Fibroblast of upper back skin (primary cell): ENCODE data around the gene HOXD10.

Experiments
- DNase-seq: peaks from one replicate; pipeline ENCODE4 v3.0.0-alpha.2; 2013

The HOXD10 gene

DNA sequence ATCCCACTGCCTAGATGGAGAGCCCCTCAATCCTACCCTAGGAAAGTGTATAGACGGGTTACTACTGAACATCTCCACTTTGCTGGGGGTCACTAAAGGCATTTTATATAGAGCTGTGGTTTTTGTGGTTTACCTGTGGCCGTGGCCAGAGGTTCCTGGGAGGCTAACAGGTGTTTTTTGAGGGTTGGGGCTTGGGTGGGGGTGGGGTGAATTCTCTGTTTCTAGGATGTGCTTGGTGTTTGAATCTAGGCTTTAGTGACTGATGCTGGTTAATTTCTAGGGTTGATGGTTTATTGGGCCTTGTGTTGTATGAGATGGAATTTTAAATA is 20.6 kb downstream of the HOXD10 start:
- DNase-seq, result no peak

DNA sequence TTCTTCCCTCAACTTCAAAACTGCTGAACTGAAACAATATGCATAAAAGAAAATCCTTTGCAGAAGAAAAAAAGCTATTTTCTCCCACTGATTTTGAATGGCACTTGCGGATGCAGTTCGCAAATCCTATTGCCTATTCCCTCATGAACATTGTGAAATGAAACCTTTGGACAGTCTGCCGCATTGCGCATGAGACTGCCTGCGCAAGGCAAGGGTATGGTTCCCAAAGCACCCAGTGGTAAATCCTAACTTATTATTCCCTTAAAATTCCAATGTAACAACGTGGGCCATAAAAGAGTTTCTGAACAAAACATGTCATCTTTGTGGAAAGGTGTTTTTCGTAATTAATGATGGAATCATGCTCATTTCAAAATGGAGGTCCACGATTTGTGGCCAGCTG is 21.3 kb downstream of the HOXD10 start:
- DNase-seq, result no peak

DNA sequence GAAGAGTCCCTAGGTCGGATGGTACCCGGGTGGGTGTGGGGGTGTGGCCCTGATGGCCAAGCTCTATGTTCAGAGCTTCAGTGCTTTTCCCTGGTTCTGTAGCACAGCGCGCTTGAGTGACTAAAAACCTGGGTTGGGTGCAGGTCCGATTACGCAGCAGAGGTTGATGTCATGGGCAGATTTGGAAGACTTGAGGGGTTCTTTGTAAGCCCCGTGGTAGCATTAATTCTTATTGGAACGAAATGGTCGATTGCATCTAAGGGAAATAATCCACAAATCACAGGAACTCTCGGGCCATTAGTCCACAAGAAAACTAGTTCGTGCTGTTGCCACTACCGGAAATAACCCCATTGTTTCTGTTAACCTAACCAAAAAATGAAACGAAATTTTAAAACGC is 21.9 kb downstream of the HOXD10 start:
- DNase-seq, result no peak

DNA sequence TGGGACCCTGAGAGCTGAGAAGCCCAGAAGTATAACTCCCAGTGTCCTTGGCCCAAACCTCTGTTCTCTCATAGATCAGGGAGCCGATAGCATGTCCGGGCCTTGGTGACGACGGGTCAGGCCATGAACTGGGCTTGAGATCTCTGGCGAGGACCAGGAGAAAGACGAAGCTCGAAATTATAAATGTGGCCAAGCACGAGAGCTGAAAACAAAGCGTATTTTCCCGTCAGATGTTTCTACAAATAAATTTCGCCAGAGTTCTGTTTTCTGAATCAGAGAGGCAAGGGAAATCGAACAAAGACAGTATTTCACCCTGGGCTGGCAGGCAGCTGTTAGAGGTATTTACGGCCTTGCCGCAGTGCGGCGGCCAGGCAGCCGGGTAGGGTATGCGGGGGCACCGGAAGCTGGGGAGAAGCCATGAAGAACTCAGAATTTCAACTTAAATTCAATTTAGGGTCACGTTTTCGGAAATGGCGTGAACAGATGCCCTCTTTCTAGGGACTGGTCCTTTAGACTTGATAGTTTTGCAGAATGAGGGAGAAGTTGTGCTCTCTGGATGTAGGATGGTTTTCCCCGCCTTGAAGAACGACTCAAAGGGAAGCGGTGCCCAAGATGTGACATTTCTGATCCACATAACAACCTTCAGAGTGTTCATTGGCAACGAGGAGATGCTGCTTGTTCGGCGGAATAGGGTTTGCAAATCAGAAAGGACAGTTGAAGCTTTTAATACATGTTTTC is 22.5 kb downstream of the HOXD10 start:
- no peak for DNase-seq

DNA sequence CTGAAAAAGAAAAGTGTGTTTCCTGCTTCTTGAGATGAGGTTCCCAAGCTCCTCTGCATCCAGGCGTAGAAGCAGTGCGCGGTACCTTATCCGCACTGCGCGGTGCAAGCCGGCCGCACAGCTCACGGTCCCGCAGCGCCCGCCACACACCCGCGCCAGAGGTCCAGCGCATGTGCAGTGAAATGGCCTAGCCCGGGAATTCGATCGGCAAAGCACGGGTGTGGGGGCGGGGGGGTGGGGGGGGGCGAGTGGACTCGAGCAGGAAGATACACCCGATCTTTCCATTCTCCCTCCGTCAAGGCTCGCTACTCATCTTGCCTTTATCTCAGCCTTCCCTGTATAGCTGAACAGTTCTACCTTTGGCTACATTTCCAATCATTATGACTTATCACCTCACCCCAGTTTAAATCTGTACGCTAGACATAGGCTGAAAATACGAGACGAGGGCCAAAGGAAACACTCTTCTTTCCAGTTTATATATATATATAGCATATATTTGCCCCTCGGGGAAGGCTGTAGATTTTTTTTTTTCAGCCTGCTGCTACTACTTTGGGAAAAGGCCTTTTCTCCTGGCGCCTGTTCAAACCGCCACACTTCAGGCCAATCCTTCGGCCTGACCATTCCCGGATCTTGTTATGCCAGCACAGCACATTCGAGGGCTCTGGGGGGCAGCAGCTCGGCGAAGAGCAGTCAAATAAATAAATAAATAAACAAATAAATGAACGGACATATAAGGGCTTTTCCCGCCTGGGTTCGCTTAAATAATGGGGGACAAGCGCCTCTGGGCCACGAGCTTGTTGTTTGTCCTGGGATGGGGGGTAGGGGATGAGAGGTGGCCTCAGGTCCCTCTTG is 23.3 kb downstream of the HOXD10 start:
- peak; percentile 86 for DNase-seq

DNA sequence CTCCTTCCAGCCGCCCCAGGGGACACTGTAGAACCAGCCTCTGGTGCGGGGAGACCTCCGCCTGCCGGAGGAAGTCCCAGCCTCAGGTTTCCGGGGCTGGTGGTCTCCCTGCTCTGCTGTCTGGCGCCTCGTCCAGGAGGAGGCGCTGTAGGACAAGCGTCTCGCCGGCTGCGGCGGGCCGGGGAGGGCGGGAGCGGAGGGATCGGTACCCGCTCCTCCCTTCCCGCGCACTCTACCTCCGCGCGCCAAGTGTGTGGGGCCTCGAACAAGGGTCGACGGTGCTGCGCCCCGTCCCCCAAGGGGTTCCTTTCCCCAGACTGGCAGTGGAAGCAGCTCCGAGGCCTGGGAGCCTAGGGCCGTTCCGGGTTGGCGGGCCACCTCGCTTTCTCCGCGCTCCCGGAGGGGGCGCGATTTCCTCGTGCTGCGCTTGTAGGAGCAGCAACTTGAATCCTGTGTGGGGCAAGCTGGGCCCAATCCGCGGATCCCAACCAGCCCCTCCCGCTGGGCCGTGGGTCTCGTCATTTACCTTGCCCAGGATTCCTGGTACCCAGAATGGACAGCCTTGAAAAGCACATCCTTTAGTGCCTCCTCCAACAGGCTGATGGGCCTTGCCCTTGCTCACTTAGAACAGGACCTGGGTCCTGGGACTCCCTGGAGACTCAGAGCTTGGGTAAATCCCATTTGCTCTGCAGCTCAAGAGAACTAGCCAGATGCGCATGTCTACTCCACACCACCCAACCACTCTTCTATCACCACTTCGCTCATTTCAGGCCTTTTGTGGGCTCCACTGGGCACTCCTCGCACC is 24.1 kb downstream of the HOXD10 start:
- peak; percentile 83 for DNase-seq

DNA sequence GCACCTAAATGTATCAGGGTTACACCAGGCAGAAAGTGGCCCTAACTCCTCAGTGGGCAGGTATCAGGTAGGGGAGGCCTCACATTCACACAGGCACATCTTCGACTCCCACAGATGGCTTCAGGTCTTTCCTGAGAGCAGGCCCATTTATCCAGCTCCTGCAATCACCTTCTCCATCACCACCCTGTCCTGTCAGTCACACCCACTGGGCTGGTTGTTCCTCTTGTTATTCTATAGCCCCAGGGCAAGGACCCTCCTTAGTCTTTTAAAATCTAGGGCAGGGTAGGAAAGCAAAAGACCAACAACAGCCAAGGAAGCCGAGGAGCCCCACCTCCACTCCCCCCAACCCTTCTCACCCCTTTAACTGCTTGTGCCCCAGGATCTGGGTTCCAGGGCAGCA is 25.7 kb downstream of the HOXD10 start:
- no peak for DNase-seq

DNA sequence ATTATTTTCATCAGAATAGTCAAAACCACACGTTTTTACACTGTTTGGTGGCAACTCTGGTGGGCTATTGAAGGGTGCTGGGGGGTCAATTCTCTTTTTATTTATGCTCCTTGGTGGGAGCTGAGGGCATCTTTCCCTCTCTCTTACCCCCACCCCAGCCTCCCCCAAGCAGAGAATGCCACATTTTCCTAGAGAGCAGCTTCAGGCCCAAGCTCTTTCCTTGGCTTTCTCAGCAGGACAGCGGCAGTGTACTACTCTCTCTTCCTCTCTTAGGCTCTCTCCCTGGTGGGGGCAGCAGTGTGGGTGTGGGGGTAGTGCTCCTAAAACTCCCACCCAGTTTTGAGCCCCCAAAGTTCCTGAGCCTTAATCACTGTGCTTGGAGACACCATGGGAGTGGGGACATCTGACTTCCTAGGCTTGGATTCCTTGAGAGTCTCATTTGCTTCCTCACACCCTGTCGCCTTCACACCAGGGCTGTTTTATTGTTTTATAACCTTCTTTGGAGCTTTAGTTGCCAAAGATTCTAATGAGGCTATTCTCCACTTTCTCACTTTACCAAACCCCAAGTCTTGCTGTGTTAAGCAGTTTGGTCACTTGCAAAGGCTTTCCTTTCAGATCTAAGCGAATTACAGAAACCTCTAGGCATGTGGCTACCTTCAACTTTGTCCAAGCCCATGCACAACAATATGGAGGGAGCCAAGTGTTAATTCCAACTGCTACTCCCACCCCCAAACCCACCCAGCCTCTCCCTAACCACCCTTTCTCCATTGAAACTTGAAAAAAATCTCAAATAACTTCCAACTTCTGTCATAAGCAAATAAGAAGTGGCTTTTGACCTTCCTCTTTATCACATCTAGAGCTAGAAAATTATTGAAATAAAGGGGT is 28.7 kb downstream of the HOXD10 start:
- no peak for DNase-seq

DNA sequence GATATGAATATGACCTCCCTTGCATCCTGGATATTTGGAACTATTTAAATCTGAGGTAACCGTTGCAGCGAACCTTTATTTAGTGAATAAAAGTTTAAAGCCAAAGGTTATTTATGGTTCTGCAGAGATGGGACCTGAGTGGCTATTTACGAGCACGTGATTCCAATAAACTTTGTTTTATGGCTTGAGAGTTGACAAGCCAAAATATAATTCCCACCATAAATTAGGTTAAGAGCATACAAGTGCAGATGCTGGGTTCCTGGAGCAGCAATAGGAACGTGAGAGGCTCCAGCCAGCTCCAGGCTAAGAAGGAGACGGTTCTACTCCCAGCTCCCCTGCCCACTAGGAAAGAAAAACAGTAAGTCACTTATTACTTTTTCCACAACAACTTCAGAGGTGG is 29.5 kb downstream of the HOXD10 start:
- no peak for DNase-seq

DNA sequence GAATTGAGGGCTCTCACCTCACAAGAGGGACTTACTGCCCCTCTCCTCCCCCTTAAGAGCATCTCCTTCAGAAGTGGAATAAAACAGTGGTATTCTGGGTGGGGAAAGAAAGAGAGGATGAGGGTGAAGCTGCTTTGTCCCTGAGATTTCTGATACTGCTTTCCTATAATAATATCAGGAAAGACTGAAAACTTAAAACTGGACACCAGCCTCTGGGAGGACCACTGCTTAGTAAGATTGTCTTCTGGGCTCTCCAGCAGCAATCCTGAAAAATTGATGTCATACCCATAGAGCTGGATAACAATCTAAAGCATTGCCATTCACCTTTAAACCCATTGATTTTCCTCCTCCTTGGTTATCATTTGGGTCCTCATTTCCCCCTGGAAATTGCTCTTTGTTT is 30.1 kb downstream of the HOXD10 start:
- no peak for DNase-seq

DNA sequence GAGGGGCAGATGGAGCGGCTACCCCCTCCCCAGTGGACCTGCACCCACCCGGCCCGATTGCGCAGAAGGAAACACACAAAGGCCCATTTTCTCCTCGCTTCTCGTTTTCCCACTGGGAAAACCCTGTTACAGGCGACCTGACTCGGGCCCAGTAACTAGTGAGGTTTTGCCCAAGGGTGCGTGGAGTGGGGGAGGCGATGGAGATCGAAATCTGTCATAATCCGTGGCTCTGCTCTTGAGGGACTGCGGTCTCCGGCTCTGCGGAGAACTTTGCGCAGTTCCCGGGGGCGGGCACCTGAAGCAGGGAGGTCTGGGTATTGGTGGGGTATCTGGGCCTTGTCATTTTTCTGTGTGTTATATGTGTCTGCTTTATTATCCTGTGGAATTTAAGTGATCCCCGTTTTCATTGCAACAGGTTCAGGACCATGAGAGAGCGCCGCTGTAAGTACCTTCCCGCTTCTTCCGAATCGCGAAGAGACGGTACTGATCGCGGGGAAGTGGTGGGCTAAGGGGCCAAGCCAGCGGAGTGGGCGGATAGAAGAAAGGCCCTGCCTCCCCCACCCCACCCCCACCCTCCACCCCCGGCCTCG is 30.7 kb downstream of the HOXD10 start:
- DNase-seq, result no peak

DNA sequence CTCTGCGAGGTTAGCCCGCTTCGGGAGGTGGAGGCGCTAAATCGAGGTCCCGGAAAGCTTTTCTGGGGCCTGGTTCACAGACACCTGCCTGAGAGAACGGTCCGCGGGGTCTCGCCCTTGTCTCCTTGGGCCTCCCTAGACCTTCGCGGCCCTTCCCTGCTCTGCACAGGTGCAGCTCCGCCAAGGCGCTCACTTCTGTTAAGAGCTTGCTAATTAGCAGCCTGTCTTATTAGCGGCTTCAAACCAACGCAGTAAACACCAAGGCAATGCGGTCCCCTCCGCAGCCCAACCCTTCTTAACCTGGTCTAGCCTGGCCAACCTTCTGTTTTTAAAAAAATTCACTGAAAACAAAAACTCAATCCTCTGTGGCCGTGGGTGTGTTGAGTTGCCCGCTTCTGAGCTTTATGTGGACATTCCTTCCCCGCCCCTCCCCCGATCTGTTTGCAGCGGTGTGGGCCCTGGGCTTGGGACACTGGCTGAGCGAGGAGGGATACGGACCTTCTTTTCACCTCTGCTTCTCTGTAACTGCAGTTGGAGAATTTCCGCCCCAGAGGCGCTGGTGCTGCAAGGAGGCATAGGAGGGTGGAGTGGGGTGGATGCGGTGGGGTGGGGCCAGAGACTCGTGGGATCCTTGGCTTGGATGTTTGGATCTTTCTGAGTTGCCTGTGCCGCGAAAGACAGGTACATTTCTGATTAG is 31.4 kb downstream of the HOXD10 start:
- no peak for DNase-seq

DNA sequence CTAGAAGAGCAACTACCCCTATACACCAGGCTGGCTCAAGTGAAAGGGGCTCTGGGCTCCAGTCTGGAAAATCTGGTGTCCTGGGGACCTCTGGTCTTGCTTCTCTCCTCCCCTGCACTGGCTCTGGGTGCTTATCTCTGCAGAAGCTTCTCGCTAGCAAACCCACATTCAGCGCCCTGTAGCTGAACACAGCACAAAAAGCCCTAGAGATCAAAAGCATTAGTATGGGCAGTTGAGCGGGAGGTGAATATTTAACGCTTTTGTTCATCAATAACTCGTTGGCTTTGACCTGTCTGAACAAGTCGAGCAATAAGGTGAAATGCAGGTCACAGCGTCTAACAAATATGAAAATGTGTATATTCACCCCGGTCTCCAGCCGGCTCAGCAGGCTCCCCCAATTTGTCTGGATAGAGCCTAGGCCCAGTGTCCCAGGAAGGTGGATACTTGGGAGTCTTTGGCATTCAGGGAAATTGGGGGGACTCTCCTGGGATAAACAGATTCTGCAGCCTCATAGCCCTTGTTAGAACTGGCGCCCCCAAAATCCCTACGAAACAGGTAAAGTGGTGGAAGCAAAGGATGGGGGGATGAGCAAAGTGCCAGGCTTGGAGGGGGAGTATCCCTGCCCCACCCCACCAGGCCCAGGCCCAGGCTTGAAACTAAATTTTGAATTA is 32.3 kb downstream of the HOXD10 start:
- DNase-seq, result no peak

DNA sequence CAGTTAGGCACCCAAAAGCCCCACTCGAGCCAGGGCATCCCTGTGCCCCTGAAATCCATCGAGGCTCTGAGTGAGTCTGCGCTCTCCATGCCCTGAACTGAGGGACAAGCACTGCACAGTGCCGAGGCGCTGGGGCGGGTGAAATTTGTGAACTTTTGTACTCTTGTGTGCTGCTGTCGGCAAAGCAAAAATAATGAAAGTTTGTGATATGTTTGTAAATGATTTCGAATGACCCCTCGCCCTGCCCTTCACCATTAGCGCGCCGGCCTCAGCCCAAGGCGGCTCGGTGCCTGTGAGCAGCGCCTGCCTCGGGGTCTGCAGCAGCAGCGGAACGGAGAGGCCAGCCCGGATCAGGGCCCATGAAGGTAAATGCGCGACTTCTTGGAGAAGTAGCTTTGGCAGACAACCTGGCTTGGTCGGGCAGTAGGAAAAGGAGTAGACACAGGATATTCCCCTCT is 32.9 kb downstream of the HOXD10 start:
- no peak for DNase-seq

DNA sequence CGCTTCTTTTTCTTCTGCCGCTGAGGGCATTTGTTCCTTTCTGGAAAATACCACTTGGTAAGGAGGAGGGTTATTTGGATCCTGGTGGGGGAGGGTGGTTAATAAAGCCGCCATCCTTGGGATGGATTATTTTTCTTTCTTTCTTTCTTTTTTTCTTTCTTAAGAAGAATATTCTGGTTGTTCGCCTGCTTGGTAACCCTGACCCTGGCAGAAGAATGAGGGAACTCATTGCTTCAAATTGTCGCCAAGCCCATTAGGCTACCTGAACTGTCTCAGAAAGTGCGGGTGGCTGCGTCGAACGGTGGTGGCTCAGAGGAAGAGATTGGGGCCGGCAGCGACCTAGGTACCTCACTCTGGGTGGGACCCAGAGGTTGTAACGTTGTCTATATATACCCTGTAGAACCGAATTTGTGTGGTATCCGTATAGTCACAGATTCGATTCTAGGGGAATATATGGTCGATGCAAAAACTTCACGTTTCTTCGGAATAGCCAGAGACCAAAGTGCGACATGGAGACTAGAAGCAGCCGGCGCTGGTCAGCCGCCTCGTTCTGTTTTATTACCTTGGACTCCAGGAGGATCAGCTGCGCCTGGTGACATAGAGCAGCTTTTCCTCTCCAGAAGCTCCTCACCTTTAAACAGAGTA is 33.5 kb downstream of the HOXD10 start:
- DNase-seq, result no peak

DNA sequence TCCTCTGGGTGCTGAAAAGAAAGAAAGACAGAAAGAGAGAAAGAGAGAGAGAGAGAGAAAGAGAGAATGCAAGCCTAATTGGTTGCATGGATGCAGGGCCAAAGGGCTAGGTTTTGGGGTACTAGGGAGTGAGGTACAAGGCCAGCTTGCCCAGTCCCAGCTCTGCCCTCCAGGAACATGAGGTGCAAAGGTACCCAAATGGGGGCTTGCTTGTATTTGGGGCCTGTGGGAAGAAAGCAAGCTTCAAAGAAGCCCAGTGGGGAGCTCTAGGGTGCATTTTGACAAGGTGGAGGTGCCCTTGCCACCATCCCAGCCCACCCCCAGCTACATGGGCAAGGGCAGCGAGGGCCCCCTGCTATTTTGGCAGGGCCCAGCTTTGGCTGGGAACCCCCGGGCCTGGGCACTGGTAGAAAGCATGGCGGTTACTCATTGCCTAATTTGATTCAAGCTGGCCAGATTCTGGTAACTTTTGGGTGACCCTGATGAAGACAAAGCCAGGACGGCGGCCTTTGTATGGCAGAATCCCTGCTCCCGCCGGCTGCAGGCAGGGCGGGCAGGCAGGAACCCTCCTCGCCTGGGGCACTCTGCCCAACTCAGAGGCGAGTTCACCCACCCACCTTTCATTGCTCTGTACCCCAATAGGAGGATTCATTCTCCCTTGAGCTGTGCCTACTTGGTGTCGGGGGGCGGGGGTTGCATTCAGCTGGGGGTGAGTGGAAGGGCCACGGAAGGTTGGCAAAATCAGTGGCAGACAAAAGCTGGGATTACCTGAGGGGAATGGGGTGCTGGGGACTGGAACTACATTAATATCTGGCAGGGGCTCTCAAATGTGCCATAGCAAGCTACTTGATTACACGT is 34.2 kb downstream of the HOXD10 start:
- no peak for DNase-seq

DNA sequence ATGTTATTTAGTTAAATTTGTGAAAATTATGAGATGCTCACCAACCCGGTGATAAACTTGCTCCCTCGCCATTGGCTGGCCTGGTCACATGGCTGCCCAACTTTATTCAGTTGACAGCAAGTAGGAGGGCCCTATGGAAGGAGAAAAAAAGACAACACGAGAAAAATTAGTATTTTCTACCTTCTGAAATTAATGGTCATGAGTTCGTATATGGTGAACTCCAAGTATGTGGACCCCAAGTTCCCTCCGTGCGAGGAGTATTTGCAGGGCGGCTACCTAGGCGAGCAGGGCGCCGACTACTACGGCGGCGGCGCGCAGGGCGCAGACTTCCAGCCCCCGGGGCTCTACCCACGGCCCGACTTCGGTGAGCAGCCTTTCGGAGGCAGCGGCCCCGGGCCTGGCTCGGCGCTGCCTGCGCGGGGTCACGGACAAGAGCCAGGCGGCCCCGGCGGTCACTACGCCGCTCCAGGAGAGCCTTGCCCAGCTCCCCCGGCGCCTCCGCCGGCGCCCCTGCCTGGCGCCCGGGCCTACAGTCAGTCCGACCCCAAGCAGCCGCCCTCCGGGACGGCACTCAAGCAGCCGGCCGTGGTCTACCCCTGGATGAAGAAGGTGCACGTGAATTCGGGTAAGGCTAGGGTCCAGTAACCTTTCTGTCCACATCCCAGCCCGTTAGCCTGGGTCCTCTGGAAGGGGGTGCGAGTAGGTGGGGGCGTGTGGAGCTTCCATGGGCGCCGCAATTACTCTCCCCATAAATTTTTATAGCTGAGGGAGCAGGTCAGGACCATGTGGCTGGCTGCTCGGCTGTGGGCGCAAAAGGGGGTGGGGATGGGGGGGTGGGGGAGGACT is 35.1 kb downstream of the HOXD10 start, which contains the start of gene HOXD4:
HOXD4 (plus strand) TSS at position 109 of the 846 bp plus-strand sequence; CDS start at position 193, 84 bp downstream.
- DNase-seq, result no peak
